Measurements from ENCODE around the gene GABBR2. TPM values are rescaled to one million over a fixed set of nuclear protein-coding genes. Genes with fewer than 3 reads are reported as not detected.

Gene GABBR2
- total and polyA plus RNA-seq, 2 of the 8 experiments (the other 6 are each of a cell fraction or from before 2014, with no cell fraction given): 0.50 to 1.2 TPM

DNA sequence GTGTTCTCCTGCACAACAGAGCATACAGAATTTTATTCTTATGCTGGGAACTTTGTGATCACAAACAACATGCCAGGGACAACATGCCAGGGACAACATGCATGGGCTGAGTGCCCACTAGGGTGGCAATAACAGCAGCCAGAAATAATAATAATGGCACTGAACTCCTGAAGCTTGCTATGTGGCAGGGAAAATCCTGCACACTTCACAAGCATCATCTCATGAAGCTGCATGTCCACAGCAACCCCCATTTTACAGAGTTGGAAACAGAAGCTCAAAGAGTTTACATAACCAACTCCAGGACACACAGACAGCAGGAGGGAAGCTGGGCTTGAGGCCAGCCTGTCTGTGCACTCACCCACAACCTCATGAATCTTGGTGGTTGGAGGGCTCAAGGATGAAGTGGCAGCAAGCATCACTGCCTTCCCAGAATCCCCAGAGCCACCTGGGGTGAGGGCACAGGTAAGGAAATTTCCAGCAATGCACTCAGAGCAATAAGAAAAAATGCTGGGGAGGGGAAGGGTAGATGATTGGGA, 111.4 kb downstream of the GABBR2 start:
- H2AFZ ChIP-seq (ENCODE audit: low read length): no peak overlapping the region
- ChIA-PET POLR2A (ENCODE audit: partially characterized antibody) (no interaction called here), CTCF (ENCODE audit: partially characterized antibody) (interaction anchor here (0.7 to 2.0 kb wide), 4 partner anchors 10 to 77 kb away, joined by 3 to 4 read pairs (median 3); no protein-coding TSS in a partner anchor)
- H2BK12ac ChIP-seq (ENCODE audit: low read depth, low read length): no peak overlapping the region
- no peaks in the 10 kb centered on the region for H3K36me3 ChIP-seq (ENCODE audit: control insufficient read depth in 2 of 4, insufficient read depth in 4 of 4, low read length in 3 of 4)
- no peak overlapping the region for H3K14ac ChIP-seq (ENCODE audit: insufficient read length)
- H3K79me1 ChIP-seq (ENCODE audit: low read depth, low read length): no peaks in the 10 kb centered on the region
- no peak overlapping the region for H3K23ac ChIP-seq (ENCODE audit: insufficient read length)
- H3K23me2 ChIP-seq (ENCODE audit: low read depth, low read length): no peaks in the 10 kb centered on the region
- no peaks in the 10 kb centered on the region for H3K79me2 ChIP-seq (ENCODE audit: control insufficient read depth in 1 of 2, insufficient read depth in 2 of 2, low read length in 2 of 2)
- no peaks in the 10 kb centered on the region for H3K27me3 ChIP-seq (replicated peaks in 1 of 4; ENCODE audit: control insufficient read depth in 3 of 4, extremely low read depth in 1 of 4, insufficient read depth in 3 of 4, low read length in 3 of 4)
- H4K20me1 ChIP-seq (replicated peaks in 1 of 2; ENCODE audit: control insufficient read depth in 1 of 2, insufficient read depth in 2 of 2, low read length in 2 of 2): no peaks in the 10 kb centered on the region
- H2AK5ac ChIP-seq (ENCODE audit: low read depth, low read length): no peak overlapping the region
- H2BK15ac ChIP-seq (ENCODE audit: low read length): no peak overlapping the region
- H2BK5ac ChIP-seq (ENCODE audit: low read depth, low read length): no peak overlapping the region
- TF ChIP-seq KDM5A (IDR thresholded peaks at IDR 0.05; ENCODE audit: low read length): no peak
- TF ChIP-seq BRCA1 (IDR thresholded peaks at IDR 0.05; ENCODE audit: low read depth, low read length): no peak
- TF ChIP-seq SP4 (IDR thresholded peaks at IDR 0.05; ENCODE audit: low read length): no peak
- no peak for TF ChIP-seq ATF2 (IDR thresholded peaks at IDR 0.05; ENCODE audit: low read length)
- TF ChIP-seq SAP30 (IDR thresholded peaks at IDR 0.05; ENCODE audit: insufficient read depth, insufficient replicate concordance, low read length): no peak
- TF ChIP-seq TEAD4 (IDR thresholded peaks at IDR 0.05; ENCODE audit: low read depth, low read length): no peak
- TF ChIP-seq CBX8 (IDR thresholded peaks at IDR 0.05; ENCODE audit: borderline replicate concordance, low read depth, low read length): no peak
- no peak for TF ChIP-seq HDAC2 (IDR thresholded peaks at IDR 0.05; ENCODE audit: borderline replicate concordance in 1 of 2, low read depth in 2 of 2, low read length in 2 of 2)
- no peak for TF ChIP-seq NRF1 (IDR thresholded peaks at IDR 0.05; ENCODE audit: low read depth, low read length)
- TF ChIP-seq, protein P1, sequence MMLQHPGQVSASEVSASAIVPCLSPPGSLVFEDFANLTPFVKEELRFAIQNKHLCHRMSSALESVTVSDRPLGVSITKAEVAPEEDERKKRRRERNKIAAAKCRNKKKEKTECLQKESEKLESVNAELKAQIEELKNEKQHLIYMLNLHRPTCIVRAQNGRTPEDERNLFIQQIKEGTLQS (IDR thresholded peaks at IDR 0.05; ENCODE audit: insufficient read depth, low read depth, low read length): no peak
- no peak for TF ChIP-seq TBP (IDR thresholded peaks at IDR 0.05; ENCODE audit: low read depth, low read length)
- TF ChIP-seq PHF8 (conservative IDR thresholded peaks at IDR 0.05; ENCODE audit: low read depth, low read length): no peak
- H4K91ac ChIP-seq (replicated peaks; ENCODE audit: insufficient read length, low read length): no peak overlapping the region
- H3K4me1 ChIP-seq (replicated peaks in 1 of 4; ENCODE audit: control insufficient read depth in 3 of 4, insufficient read depth in 4 of 4, low read length in 3 of 4): peaks cover 0 to 3% (median 0%) of the 10 kb centered on the region in 4 experiments; a peak in 2 of 7 replicates
- no peak overlapping the region for H3K4ac ChIP-seq (replicated peaks; ENCODE audit: insufficient read length, low read depth, low read length)
- no peaks in the 10 kb centered on the region for H3K9me3 ChIP-seq (ENCODE audit: insufficient read depth in 2 of 2, low read depth in 1 of 2, low read length in 1 of 2)
- H4K5ac ChIP-seq (ENCODE audit: insufficient read length, low read depth, low read length): no peak overlapping the region
- no peak overlapping the region for H3K27ac ChIP-seq (ENCODE audit: low read depth, low read length)
- H3K9ac ChIP-seq (replicated peaks in 1 of 4; ENCODE audit: extremely low read depth in 1 of 4, low read depth in 3 of 4, low read length in 3 of 4): no peak overlapping the region
- H4K8ac ChIP-seq (ENCODE audit: extremely low read depth, insufficient read depth, low read length): no peak overlapping the region
- no peak overlapping the region for H2BK20ac ChIP-seq (ENCODE audit: low read length)
- H3K56ac ChIP-seq (replicated peaks; ENCODE audit: insufficient read length, low read depth, low read length): no peak overlapping the region
- no peak for DNase-seq (ENCODE audit: low read depth in 1 of 2, low spot score in 2 of 2)
- no peak overlapping the region for H3K4me2 ChIP-seq (ENCODE audit: insufficient read depth in 1 of 2, low read depth in 2 of 2, low read length in 2 of 2)
- no peak for FAIRE-seq
- no peak overlapping the region for H2BK120ac ChIP-seq (replicated peaks; ENCODE audit: low read depth, low read length)
- no peak overlapping the region for H3K4me3 ChIP-seq (ENCODE audit: extremely low read depth in 1 of 4, insufficient read depth in 2 of 4, low read depth in 3 of 4, low read length in 4 of 4)
- H3K18ac ChIP-seq (ENCODE audit: extremely low read depth, low read length): no peak overlapping the region

All from H1 (cell line).